Fibroblast of the aortic adventitia (primary cell): ENCODE results near the gene SLC27A3. TPM values are rescaled to one million over a fixed set of nuclear protein-coding genes. Genes with fewer than 3 reads are reported as not detected.

ENCODE experiments used
- DNase-seq: peaks from one replicate; pipeline ENCODE4 v3.0.0-alpha.2; 2010; ENCODE audit warnings: low read depth
- H3K4me3 ChIP-seq: 2 replicates; pipeline ENCODE4 v1.5.1; 2011; ENCODE audit warnings: low read depth, mild to moderate bottlenecking, control low read depth, low read length, moderate library complexity
- CTCF ChIP-seq: IDR thresholded peaks from 2 replicates; pipeline ENCODE4 v1.5.1; 2011; ENCODE audit warnings: mild to moderate bottlenecking, low read length, control low read depth, inconsistent platforms; ENCODE audit not compliant: insufficient read depth
- total RNA-seq: library from RNA; depleted of rRNA; stranded (reverse); fragments of >200 nt; gene quantifications from 2 replicates; pipeline ENCODE4 v1.2.3, GENCODE V29; 2012; ENCODE audit warnings: low replicate concordance

The SLC27A3 gene
- total RNA-seq, 1 donor = 11.5 TPM

- no peak for TF ChIP-seq CTCF
- no peak for DNase-seq
- H3K4me3 ChIP-seq = no peak overlapping the region
Measured at GRCh38 chr1:153801028-153801625, 25.9 kb downstream of the SLC27A3 start.

DNA sequence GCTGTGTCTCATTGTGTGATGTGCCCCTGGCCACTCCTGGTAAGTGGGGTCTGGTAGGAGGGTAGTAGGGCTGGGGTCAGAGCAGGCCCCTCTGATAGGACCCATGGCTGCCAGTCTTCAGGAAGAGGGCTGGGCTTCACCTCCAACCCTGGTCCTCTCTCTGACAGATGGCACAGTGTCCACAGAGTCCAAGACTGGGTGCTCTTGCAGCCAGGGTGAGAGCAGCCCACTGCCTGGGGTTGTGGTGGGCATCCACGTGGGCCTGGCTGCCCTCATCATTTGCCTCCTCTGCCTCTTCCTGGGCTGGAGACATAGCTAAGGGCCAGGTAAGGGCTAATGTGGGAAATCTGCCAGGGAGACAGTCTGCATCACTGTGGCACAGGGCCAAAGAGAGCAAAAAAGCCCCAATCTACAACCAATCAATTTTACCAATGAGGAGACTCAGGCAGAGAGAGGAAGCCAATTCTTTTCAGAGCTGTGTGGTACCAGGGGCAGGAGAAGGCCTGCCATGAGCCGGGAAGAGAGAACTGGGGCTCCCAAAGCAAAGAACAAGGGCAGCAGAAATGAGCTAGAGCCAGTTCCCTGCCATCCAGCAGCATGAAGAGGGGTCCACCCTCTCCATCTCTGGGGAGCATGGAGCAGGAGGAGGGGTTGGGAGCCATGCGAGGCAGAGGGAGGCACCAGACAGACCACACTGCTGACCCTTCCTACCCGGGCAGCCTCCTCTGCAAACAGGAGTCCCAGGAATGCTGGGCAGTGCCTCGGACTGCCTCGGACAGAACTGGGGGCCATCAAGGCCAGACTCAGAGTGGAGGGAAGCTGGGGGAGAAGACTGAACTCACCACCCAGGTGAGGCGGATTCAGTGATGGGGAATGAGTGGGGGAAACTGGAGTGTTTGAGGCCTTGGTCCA, 26.8 kb downstream of the SLC27A3 start:
- TF ChIP-seq CTCF = no peak
- H3K4me3 ChIP-seq = no peak overlapping the region
- DNase-seq = no peak

GRCh38 chr1:153803470-153804056, 28.4 kb downstream of the SLC27A3 start:
- TF ChIP-seq CTCF = no peak
- no peak for DNase-seq
- H3K4me3 ChIP-seq = no peak overlapping the region

DNA sequence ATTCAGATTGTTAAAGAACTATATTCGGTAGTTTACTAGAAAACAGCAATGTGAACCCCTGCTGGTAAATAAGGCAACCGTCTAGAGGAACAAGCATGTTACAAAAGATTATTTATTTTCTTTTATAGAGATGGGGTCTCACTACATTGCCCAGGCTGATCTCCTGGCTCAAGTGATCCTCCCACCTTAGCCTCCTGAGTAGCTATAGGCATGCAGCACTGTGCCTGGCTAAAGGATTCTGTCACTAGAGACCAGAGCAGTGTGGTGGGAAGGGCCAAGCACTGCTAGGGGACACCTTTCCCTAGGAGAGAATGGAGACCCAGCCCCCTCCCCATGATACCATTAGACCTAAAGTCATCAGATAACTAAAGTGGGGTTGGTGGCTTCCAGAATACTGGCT, 28.9 kb downstream of the SLC27A3 start:
- no peak for DNase-seq
- no peak overlapping the region for H3K4me3 ChIP-seq
- no peak for TF ChIP-seq CTCF

DNA sequence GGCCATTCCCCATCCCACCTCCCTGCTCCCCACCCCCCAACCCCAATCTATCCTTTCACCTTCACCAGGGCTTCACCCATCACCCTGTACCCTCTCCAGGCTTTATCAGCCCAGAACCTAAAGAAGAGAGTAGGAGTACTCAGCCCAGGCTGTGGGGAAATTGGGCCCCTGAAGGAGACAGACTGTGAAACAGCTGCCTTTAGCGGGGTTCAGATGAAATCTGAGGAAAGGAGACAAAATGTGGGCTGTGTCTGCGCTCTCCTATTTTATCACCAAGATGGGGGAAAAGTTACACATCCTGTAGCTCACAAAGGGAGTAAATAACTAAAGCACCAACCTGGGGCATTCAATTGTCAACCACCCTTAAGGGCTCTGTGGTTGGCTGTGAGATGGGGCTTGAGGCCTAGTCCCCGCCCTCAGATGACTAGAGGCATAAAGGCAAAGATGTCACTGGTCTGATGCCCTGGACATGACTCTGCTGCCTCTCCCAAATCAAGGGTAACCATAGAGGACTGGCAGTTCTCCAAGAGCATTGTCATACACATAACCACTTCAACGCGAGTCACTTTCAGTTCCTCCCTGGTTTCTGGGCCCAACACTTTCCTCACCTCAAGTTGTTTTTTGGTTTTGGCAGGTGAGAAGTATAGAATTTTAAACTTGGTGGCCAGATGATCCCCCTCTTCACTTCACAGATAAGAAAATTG, 30.0 kb downstream of the SLC27A3 start:
- TF ChIP-seq CTCF = no peak
- peak; percentile 80 for DNase-seq
- no peak overlapping the region for H3K4me3 ChIP-seq

GRCh38 chr1:153805886-153806719, 30.9 kb downstream of the SLC27A3 start:
- no peak for TF ChIP-seq CTCF
- DNase-seq = no peak
- H3K4me3 ChIP-seq = no peak overlapping the region
